ENCODE data around the gene IMMP2L.

The IMMP2L gene

DNA sequence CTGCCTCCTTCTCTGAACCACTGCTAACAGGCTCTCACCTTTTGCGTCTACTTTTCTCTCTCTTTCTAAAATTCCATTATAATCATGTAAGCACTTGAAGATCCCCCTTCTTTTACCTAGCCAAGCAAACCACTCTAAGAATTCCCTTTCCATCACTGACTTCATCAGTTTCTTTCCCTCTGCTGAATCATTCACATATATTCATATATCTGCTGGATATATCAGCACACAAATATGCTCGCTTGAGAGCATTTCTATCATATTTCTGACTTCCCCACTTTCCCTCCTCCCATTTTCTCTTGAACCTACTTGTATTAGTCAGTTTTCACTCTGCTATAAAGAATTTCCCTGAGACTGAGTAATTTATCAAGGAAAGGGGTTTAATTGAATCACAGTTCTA lies 555.6 kb downstream of the IMMP2L start:
- no peak for TF ChIP-seq NFRKB (IDR thresholded peaks at IDR 0.05)
- no peak for TF ChIP-seq BHLHE40 (IDR thresholded peaks at IDR 0.05; ENCODE audit: borderline replicate concordance)
- TF ChIP-seq SP1 (IDR thresholded peaks at IDR 0.05), result no peak
- no peak for TF ChIP-seq FOXM1 (IDR thresholded peaks at IDR 0.05; ENCODE audit: borderline replicate concordance)
- TF ChIP-seq L3MBTL2 (conservative IDR thresholded peaks at IDR 0.05), result no peak
- no peak for TF ChIP-seq LEF1 (IDR thresholded peaks at IDR 0.05; ENCODE audit: borderline replicate concordance)
- no peak for TF ChIP-seq ZNF384 (IDR thresholded peaks at IDR 0.05)
- TF ChIP-seq FOXA1 (IDR thresholded peaks at IDR 0.05), result no peak
- no peak for TF ChIP-seq ELF4 (IDR thresholded peaks at IDR 0.05)
- DNase-seq (ENCODE audit: extremely low spot score), result no peak
- CTCF ChIA-PET, result no interaction called here
- POLR2A ChIA-PET, result no interaction called here

- DNase-seq (ENCODE audit: extremely low spot score), result no peak
- no peak for TF ChIP-seq PKNOX1 (IDR thresholded peaks at IDR 0.05)
- TF ChIP-seq SP1 (IDR thresholded peaks at IDR 0.05), result no peak
- no peak for TF ChIP-seq ELF4 (IDR thresholded peaks at IDR 0.05)
- no peak for TF ChIP-seq FOXA1 (IDR thresholded peaks at IDR 0.05)
- no peak for TF ChIP-seq HDGF (IDR thresholded peaks at IDR 0.05; ENCODE audit: borderline replicate concordance)
- TF ChIP-seq ARNT (IDR thresholded peaks at IDR 0.05), result no peak
- no peak for TF ChIP-seq FOXK2 (IDR thresholded peaks at IDR 0.05)
- TF ChIP-seq L3MBTL2 (conservative IDR thresholded peaks at IDR 0.05), result no peak
- no peak for TF ChIP-seq FOXM1 (IDR thresholded peaks at IDR 0.05; ENCODE audit: borderline replicate concordance)
- TF ChIP-seq NFRKB (IDR thresholded peaks at IDR 0.05), result no peak
- no peak for TF ChIP-seq SUZ12 (IDR thresholded peaks at IDR 0.05)
- no peak for TF ChIP-seq LEF1 (IDR thresholded peaks at IDR 0.05; ENCODE audit: borderline replicate concordance)
- no peak for TF ChIP-seq TARDBP (IDR thresholded peaks at IDR 0.05)
- TF ChIP-seq ZNF384 (IDR thresholded peaks at IDR 0.05), result no peak
- CTCF ChIA-PET, result no interaction called here
- POLR2A ChIA-PET, result no interaction called here
Measured at GRCh38 chr7:111006040-111006439, 556.3 kb downstream of the IMMP2L start.

DNA sequence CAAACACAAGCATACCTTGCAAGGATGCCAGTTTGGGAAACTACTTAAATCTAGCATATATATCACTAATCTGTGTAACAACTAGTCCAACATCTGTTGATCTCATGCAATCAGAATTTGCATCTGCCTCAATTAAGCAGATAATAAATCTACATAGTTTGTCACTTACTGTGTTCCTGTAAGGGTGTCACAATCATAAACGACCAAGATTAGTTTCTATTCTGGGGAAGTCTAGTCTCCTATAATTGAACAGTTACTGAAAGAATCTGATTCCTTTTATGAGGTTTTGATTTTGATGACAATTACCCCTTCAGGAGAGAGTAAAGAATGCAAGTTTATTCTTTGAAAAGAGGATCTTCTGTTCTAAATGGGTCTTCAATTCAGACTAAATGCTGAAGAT lies 556.8 kb downstream of the IMMP2L start:
- DNase-seq (ENCODE audit: extremely low spot score), result no peak
- ChIA-PET POLR2A (no interaction called here), CTCF (no interaction called here)
- TF ChIP-seq HDGF (IDR thresholded peaks at IDR 0.05; ENCODE audit: borderline replicate concordance) (no peak), ELF4 (IDR thresholded peaks at IDR 0.05) (no peak), TARDBP (IDR thresholded peaks at IDR 0.05) (no peak), ARNT (IDR thresholded peaks at IDR 0.05) (no peak), BHLHE40 (IDR thresholded peaks at IDR 0.05; ENCODE audit: borderline replicate concordance) (no peak), LEF1 (IDR thresholded peaks at IDR 0.05; ENCODE audit: borderline replicate concordance) (no peak), FOXA1 (IDR thresholded peaks at IDR 0.05) (no peak), CTBP1 (IDR thresholded peaks at IDR 0.05; ENCODE audit: borderline replicate concordance) (no peak), ZNF384 (IDR thresholded peaks at IDR 0.05) (no peak), SP1 (IDR thresholded peaks at IDR 0.05) (no peak), FOXK2 (IDR thresholded peaks at IDR 0.05) (no peak), L3MBTL2 (conservative IDR thresholded peaks at IDR 0.05) (no peak), SUZ12 (IDR thresholded peaks at IDR 0.05) (no peak), PKNOX1 (IDR thresholded peaks at IDR 0.05) (no peak), NFRKB (IDR thresholded peaks at IDR 0.05) (no peak)

- DNase-seq (ENCODE audit: extremely low spot score), result no peak
- no peak for TF ChIP-seq L3MBTL2 (conservative IDR thresholded peaks at IDR 0.05)
- TF ChIP-seq PKNOX1 (IDR thresholded peaks at IDR 0.05), result no peak
- no peak for TF ChIP-seq ELF4 (IDR thresholded peaks at IDR 0.05)
- TF ChIP-seq ZNF384 (IDR thresholded peaks at IDR 0.05), result no peak
- no peak for TF ChIP-seq NFRKB (IDR thresholded peaks at IDR 0.05)
- no peak for TF ChIP-seq HDGF (IDR thresholded peaks at IDR 0.05; ENCODE audit: borderline replicate concordance)
- ChIA-PET CTCF (no interaction called here), POLR2A (no interaction called here)
Measured at GRCh38 chr7:111004310-111004901, 557.9 kb downstream of the IMMP2L start.

DNA sequence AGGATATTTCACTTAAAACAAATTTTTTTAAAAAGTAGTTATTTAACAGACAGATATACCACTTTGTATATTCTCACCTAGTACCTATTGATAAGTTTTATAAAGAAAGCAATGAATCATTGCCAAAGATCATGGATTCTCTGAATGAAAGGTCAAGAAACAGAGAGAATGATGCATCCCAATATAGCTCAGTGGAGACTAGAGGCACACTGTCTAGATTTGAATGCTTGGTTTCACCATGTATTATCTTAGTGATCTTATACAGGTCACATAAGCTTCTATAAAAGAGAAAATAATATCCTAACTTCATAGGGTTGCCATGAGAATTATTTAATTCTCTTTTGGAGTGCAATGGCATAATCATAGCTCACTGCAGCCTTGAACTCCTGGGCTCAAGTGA lies 558.4 kb downstream of the IMMP2L start:
- TF ChIP-seq FOXM1 (IDR thresholded peaks at IDR 0.05; ENCODE audit: borderline replicate concordance), result no peak
- no peak for TF ChIP-seq L3MBTL2 (conservative IDR thresholded peaks at IDR 0.05)
- no peak for TF ChIP-seq CTBP1 (IDR thresholded peaks at IDR 0.05; ENCODE audit: borderline replicate concordance)
- TF ChIP-seq LEF1 (IDR thresholded peaks at IDR 0.05; ENCODE audit: borderline replicate concordance), result no peak
- no peak for TF ChIP-seq HDGF (IDR thresholded peaks at IDR 0.05; ENCODE audit: borderline replicate concordance)
- TF ChIP-seq FOXA1 (IDR thresholded peaks at IDR 0.05), result no peak
- no peak for TF ChIP-seq TARDBP (IDR thresholded peaks at IDR 0.05)
- no peak for TF ChIP-seq ARNT (IDR thresholded peaks at IDR 0.05)
- TF ChIP-seq SUZ12 (IDR thresholded peaks at IDR 0.05), result no peak
- TF ChIP-seq BHLHE40 (IDR thresholded peaks at IDR 0.05; ENCODE audit: borderline replicate concordance), result no peak
- no peak for TF ChIP-seq FOXK2 (IDR thresholded peaks at IDR 0.05)
- no peak for TF ChIP-seq PKNOX1 (IDR thresholded peaks at IDR 0.05)
- TF ChIP-seq ELF4 (IDR thresholded peaks at IDR 0.05), result no peak
- TF ChIP-seq ZNF384 (IDR thresholded peaks at IDR 0.05), result no peak
- TF ChIP-seq NFRKB (IDR thresholded peaks at IDR 0.05), result no peak
- ChIA-PET POLR2A (no interaction called here), CTCF (no interaction called here)
- DNase-seq (ENCODE audit: extremely low spot score), result no peak
